ENCODE measurements around the gene GPATCH2L.

The GPATCH2L gene

DNA sequence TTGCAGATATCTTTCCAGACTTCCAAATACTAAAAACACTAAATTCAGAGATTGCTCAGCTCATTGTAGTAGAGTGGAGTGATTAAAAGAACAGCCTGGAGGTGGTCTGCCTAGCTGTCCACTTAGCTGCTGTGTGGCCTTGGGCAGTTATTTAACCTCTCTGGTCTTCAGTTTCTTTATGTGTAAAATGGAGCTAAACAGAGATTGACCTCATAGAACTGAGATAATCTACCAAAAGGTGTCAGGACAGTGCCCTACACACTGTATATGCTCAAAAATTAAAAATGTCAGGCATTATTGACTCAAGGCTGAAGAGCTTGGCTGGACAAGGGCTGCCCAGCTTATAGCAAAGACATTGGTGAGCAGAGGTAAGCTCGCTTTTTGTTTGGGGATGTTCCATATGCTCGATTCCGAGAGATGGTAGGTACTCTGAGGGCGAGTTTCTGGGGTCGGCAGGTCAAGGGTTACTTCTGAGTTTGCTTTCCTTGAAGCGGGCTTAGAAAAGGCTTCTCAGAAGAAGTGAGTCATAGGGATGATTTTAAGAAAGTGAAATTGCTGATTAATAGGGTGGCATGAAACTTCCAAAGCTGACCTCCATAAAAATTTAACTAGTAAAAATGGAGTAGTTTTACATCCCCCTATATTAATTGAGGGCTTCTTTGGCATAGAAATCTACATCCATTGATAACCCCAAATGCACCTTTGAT, 107.5 kb downstream of the GPATCH2L start:
- no peak for DNase-seq

DNA sequence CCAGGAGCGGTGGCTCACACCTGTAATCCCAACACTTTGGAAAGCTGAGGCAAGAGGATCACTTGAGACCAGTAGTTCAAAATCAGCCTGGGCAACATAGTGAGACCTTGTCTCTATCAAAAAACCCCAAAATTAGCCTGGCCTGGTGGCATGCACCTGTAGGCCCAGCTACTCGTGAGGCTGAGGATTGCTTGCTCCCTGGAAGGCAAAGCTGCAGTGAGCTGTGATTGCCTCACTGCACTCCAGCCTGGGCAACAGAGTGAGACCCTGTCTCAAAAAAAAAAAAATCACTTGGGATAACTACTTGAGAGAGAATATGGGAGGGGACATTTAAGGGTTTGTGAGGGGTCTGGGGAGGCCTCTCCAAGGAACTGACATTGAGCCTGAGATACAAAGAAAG, 109.0 kb downstream of the GPATCH2L start:
- DNase-seq, result no peak

DNA sequence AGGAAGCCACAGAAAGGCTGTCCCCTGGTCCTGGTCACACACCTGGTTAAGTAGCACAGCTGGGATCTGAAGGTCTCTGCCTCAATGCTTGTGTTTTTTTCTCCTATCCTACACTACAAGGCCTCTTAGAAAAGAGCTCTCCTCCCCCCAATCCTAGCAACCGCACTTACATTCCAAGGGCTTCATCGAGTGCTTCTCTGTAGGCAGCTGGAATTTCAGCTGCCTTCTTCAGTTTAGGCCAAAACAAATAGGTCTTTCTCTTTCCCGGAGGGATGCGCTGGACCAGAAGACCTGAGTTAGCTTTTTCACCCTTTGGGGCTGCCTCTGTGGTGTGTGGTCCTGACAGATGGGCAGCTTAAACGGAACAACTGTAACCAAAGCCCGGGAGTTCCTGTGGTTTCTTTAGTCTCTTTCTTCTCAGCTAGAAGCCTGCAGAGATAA, 109.7 kb downstream of the GPATCH2L start:
- no peak for DNase-seq

DNA sequence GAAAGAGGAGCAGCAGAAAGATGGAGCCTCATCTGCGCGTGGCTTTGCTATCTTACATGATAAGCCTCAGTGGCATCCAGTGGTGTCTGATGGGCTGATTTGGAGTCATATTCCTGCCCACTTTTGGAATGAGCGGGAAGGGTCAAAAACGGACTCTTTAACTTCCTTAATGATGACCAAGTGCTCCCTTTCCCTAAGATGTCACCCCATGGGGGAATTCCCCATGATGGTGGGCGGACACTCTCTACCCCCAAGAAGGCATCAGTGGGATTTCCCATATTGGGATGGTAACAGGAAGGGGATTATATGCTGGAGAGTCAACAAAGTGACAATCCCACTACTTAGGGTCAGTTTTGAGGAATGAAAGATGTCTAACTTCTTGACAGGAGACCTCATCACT, 110.9 kb downstream of the GPATCH2L start:
- DNase-seq, result no peak
